ENCODE measurements around the gene GALNT8. TPM values are rescaled to one million over a fixed set of nuclear protein-coding genes. Genes with fewer than 3 reads are reported as not detected.

GALNT8 gene, protein sequence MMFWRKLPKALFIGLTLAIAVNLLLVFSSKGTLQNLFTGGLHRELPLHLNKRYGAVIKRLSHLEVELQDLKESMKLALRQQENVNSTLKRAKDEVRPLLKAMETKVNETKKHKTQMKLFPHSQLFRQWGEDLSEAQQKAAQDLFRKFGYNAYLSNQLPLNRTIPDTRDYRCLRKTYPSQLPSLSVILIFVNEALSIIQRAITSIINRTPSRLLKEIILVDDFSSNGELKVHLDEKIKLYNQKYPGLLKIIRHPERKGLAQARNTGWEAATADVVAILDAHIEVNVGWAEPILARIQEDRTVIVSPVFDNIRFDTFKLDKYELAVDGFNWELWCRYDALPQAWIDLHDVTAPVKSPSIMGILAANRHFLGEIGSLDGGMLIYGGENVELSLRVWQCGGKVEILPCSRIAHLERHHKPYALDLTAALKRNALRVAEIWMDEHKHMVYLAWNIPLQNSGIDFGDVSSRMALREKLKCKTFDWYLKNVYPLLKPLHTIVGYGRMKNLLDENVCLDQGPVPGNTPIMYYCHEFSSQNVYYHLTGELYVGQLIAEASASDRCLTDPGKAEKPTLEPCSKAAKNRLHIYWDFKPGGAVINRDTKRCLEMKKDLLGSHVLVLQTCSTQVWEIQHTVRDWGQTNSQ
- not detected in 2 replicates for total RNA-seq

DNA sequence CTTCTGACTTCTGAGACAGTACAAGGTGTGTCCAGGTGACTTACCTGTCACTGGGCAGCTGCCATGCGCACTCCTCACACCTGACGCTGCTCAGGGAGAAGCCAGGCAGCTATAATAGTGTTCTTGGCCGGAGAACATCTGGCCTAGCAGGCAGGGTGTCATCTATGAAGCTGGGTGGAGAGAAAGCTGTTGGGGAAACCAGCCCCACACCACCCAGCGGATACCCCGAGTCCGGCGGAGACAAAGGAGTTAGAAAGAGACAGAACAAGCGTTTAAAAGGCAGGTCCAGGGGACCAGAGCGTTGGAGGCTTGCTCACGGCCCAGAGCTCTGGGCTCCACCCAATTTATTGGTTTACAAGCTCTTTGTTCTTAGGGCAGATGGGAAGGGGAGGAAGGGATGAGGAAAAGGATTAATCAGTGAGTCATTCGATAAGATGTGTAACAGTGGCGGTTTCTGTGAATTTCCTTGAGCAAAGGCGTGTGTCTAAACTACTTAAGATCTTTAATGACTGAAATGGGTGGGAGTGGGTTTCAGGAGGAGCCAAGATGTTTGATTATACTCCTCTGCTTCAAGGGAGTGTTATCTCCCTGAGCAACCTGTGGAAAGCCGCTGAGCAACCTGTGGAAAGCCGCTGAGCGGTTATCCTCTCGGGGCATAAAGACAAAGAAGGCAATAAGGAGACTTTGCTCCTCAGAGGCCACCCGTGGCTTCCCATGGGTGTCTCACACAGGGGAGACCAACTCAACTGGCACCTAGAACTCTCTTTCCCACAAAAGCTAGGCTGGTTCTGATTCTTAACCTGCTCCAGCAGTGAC, at the start of gene GALNT8:
Gene GALNT8 (plus strand): TSS at position 580 of the 816 bp plus-strand sequence. CDS start 278 bp downstream, outside the sequence.

Other genes starting within 250 kb of the GALNT8 start
- gene RAD51AP1, start 181.5 kb upstream of the GALNT8 start, total RNA-seq, result 16.6 and 19.5 TPM in 2 replicates
- 54.7 and 54.9 TPM in 2 replicates for gene DYRK4, start 158.2 kb upstream of the GALNT8 start, total RNA-seq
- gene AKAP3, start 71.3 kb upstream of the GALNT8 start, total RNA-seq, result 0.07 TPM in 1 of 2 replicates, not detected in the other
- 69.8 and 87.9 TPM in 2 replicates for gene NDUFA9, start 71.3 kb upstream of the GALNT8 start, total RNA-seq
- not detected in 2 replicates for gene KCNA1, start 189.5 kb downstream of the GALNT8 start, total RNA-seq